Trophoblast cell (in vitro differentiated cells and primary cell): ENCODE measurements around the gene CSMD2.
A peak's percentile ranks its signal among the peaks of the same experiment; 100 is the strongest.

Experiments
- DNase-seq, 2 donors: peaks; one replicate each; pipeline ENCODE4 v3.0.0-alpha.2; 2016
- H2AFZ ChIP-seq: 2 replicates; pipeline ENCODE4 v1.6.1; 2013; ENCODE audit warnings: low read length, moderate library complexity, mild to moderate bottlenecking; ENCODE audit not compliant: insufficient read depth, poor library complexity
- H2AK5ac ChIP-seq: 2 replicates; pipeline ENCODE4 v1.6.1; 2013; ENCODE audit warnings: mild to moderate bottlenecking, low read length
- H2BK120ac ChIP-seq: 2 replicates; pipeline ENCODE4 v1.6.1; 2013; ENCODE audit warnings: low read length, mild to moderate bottlenecking, moderate library complexity; ENCODE audit not compliant: insufficient read depth, poor library complexity
- H2BK12ac ChIP-seq: 2 replicates; pipeline ENCODE4 v1.6.1; 2013; ENCODE audit warnings: mild to moderate bottlenecking, low read length, moderate library complexity
- H2BK5ac ChIP-seq: 2 replicates; pipeline ENCODE4 v1.6.1; 2013; ENCODE audit warnings: low read length, low read depth, moderate library complexity, mild to moderate bottlenecking; ENCODE audit not compliant: poor library complexity
- H3K14ac ChIP-seq: 2 replicates; pipeline ENCODE4 v1.6.1; 2013; ENCODE audit warnings: mild to moderate bottlenecking, low read length
- H3K18ac ChIP-seq: 2 replicates; pipeline ENCODE4 v1.6.1; 2013; ENCODE audit warnings: mild to moderate bottlenecking, low read length
- H3K23ac ChIP-seq: 2 replicates; pipeline ENCODE4 v1.6.1; 2013; ENCODE audit warnings: low read length
- H3K27ac ChIP-seq: 2 replicates; pipeline ENCODE4 v1.5.1; 2013; ENCODE audit warnings: low read depth, mild to moderate bottlenecking, inconsistent platforms, low read length, moderate library complexity
- H3K27me3 ChIP-seq: 2 replicates; pipeline ENCODE4 v1.6.1; 2013; ENCODE audit warnings: inconsistent platforms, mild to moderate bottlenecking, low read length, moderate library complexity; ENCODE audit not compliant: insufficient read depth
- H3K36me3 ChIP-seq, 2 experiments: 1 replicate in 1 of 2; 2 replicates in 1 of 2; pipeline ENCODE4 v1.6.1; 2013; ENCODE audit warnings: low read length in 2 of 2, mild to moderate bottlenecking in 2 of 2, moderate library complexity in 1 of 2; ENCODE audit not compliant: insufficient read depth in 2 of 2, control insufficient read depth in 1 of 2
- H3K4ac ChIP-seq: 2 replicates; pipeline ENCODE4 v1.6.1; 2013; ENCODE audit warnings: low read depth, mild to moderate bottlenecking, low read length, moderate library complexity
- H3K4me1 ChIP-seq, 2 experiments: 1 replicate in 1 of 2; 2 replicates in 1 of 2; pipeline ENCODE4 v1.6.1; 2013; ENCODE audit warnings: low read length in 2 of 2, mild to moderate bottlenecking in 2 of 2, moderate library complexity in 1 of 2; ENCODE audit not compliant: insufficient read depth in 2 of 2, control insufficient read depth in 1 of 2
- H3K4me2 ChIP-seq: 2 replicates; pipeline ENCODE4 v1.6.1; 2013; ENCODE audit warnings: inconsistent platforms, mild to moderate bottlenecking, low read length, moderate library complexity
- H3K4me3 ChIP-seq: 2 replicates; pipeline ENCODE4 v1.5.1; 2013; ENCODE audit warnings: mild to moderate bottlenecking, low read depth, low read length, inconsistent platforms
- H3K79me1 ChIP-seq: one replicate; pipeline ENCODE4 v1.6.1; 2013; ENCODE audit warnings: low read length
- H3K79me2 ChIP-seq: 2 replicates; pipeline ENCODE4 v1.6.1; 2013; ENCODE audit warnings: low read length, mild to moderate bottlenecking; ENCODE audit not compliant: control insufficient read depth, insufficient read depth, poor library complexity
- H3K9ac ChIP-seq: 2 replicates; pipeline ENCODE4 v1.6.1; 2013; ENCODE audit warnings: mild to moderate bottlenecking, low read length
- H3K9me3 ChIP-seq: 2 replicates; pipeline ENCODE4 v1.6.1; 2013; ENCODE audit warnings: low read depth, mild to moderate bottlenecking, control low read depth, inconsistent platforms, low read length; ENCODE audit not compliant: insufficient read depth
- H4K12ac ChIP-seq: 2 replicates; pipeline ENCODE4 v1.6.1; 2013; ENCODE audit warnings: low read depth, mild to moderate bottlenecking, low read length, moderate library complexity
- H4K8ac ChIP-seq: 2 replicates; pipeline ENCODE4 v1.6.1; 2013; ENCODE audit warnings: low read depth, mild to moderate bottlenecking, low read length, moderate library complexity
- H4K91ac ChIP-seq: one replicate; pipeline ENCODE4 v1.6.1; 2013; ENCODE audit warnings: low read depth, mild to moderate bottlenecking, low read length, moderate library complexity
- WGBS: extraction: QIAGEN DNeasy Blood & Tissue Kit; methylation state at CpG from one replicate; pipeline ENCODE4 v1.1.7; 2013; ENCODE audit warnings: missing lambda C conversion rate; ENCODE audit not compliant: insufficient read length, insufficient coverage; ENCODE audit errors: extremely low coverage; 5-methylcytosine and 5-hydroxymethylcytosine counted together

The CSMD2 gene

DNA sequence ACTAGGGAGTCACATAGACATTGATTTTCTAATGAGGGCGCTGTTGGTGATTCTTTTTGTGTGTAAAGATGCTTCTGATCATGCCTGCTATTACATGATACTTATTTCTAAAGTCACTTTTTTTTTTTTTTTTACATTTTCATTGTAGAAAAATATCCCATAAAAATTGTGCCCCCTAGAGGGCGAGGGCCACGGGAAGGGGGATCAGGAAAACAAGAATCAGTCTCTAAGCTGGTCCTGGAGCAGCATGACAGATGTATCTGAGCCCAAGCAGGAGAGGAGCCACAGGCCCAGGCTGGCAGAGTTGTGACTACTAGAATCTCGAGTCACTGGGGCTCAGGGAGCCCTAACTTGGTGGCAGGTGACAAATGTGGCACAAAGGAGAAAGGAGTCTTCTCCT is 664.5 kb downstream of the CSMD2 start:
- peaks cover 0 to 3% of the 10 kb centered on the region in 2 experiments for H3K36me3 ChIP-seq
- no peak overlapping the region for H3K18ac ChIP-seq
- H4K91ac ChIP-seq = no peak overlapping the region
- no peaks in the 10 kb centered on the region for H3K79me1 ChIP-seq
- no peak overlapping the region for H3K23ac ChIP-seq
- no peak overlapping the region for H2AK5ac ChIP-seq
- no peak overlapping the region for H3K4ac ChIP-seq
- no peaks in the 10 kb centered on the region for H3K79me2 ChIP-seq
- no peak for DNase-seq
- no peak overlapping the region for H2BK5ac ChIP-seq
- peaks cover 10% of the 10 kb centered on the region for H3K9me3 ChIP-seq
- H2AFZ ChIP-seq = no peak overlapping the region
- no peaks in the 10 kb centered on the region for H3K27me3 ChIP-seq
- H2BK12ac ChIP-seq = no peak overlapping the region
- WGBS = no CpG with 5 or more reads among the region's 4 CpGs
- no peak overlapping the region for H3K9ac ChIP-seq
- H3K4me3 ChIP-seq = no peak overlapping the region
- no peak overlapping the region for H3K27ac ChIP-seq
- no peak overlapping the region for H4K12ac ChIP-seq
- H3K4me2 ChIP-seq = no peak overlapping the region
- H2BK120ac ChIP-seq = no peak overlapping the region
- no peak overlapping the region for H4K8ac ChIP-seq
- no peak overlapping the region for H3K14ac ChIP-seq
- H3K4me1 ChIP-seq = peaks cover 4% of the 10 kb centered on the region in 2 experiments

DNA sequence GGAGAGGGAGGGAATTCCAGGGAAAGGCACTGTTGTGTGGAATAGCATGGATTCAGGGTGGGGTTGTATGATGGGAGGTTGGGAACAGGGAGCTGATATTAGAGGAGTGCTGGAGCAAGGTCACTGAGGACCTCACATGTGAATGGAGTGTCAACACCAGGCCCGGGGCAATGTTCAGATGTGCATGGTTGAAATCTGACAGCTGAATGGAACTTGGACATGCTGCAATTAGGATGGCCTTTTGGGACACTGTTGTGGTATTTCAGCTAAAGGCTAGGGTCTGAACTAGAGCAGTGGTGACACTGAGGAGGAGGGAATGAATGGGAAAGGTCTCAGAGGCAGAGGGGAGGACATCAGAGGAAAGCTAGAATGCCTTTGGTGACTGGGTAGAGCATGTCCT is 667.6 kb downstream of the CSMD2 start:
- Histone ChIP-seq H3K79me1 (no peaks in the 10 kb centered on the region), H4K12ac (no peak overlapping the region), H4K8ac (no peak overlapping the region), H3K18ac (no peak overlapping the region), H2AK5ac (no peak overlapping the region), H3K79me2 (no peaks in the 10 kb centered on the region), H3K4me3 (peak overlapping the region; percentile 39), H3K36me3 (peaks cover 14 to 27% of the 10 kb centered on the region in 2 experiments), H2AFZ (no peak overlapping the region), H3K14ac (no peak overlapping the region), H2BK5ac (no peak overlapping the region), H3K27me3 (no peaks in the 10 kb centered on the region), H4K91ac (no peak overlapping the region), H3K9ac (no peak overlapping the region), H3K4me1 (no peaks in the 10 kb centered on the region), H3K4ac (no peak overlapping the region), H2BK120ac (no peak overlapping the region), H3K9me3 (peaks cover 26% of the 10 kb centered on the region), H3K23ac (no peak overlapping the region), H3K27ac (no peak overlapping the region), H2BK12ac (no peak overlapping the region), H3K4me2 (no peak overlapping the region)
- no peak for DNase-seq
- no CpG with 5 or more reads among the region's 1 CpG for WGBS

- Histone ChIP-seq H3K36me3 (peaks cover 22 to 40% of the 10 kb centered on the region in 2 experiments), H4K91ac (no peak overlapping the region), H3K4ac (no peak overlapping the region), H2BK5ac (no peak overlapping the region), H3K23ac (no peak overlapping the region), H2AFZ (no peak overlapping the region), H3K9me3 (peaks cover 31% of the 10 kb centered on the region), H2AK5ac (no peak overlapping the region), H3K79me1 (no peaks in the 10 kb centered on the region), H3K18ac (no peak overlapping the region), H2BK12ac (no peak overlapping the region), H3K27me3 (no peaks in the 10 kb centered on the region), H3K14ac (no peak overlapping the region), H4K8ac (no peak overlapping the region), H3K4me1 (no peaks in the 10 kb centered on the region), H4K12ac (no peak overlapping the region), H2BK120ac (no peak overlapping the region), H3K4me2 (no peak overlapping the region), H3K79me2 (no peaks in the 10 kb centered on the region), H3K9ac (no peak overlapping the region), H3K27ac (no peak overlapping the region), H3K4me3 (no peak overlapping the region)
- no peak for DNase-seq
- WGBS = no CpG with 5 or more reads among the region's 9 CpGs
Measured at GRCh38 chr1:33494929-33495328, 670.1 kb downstream of the CSMD2 start.

DNA sequence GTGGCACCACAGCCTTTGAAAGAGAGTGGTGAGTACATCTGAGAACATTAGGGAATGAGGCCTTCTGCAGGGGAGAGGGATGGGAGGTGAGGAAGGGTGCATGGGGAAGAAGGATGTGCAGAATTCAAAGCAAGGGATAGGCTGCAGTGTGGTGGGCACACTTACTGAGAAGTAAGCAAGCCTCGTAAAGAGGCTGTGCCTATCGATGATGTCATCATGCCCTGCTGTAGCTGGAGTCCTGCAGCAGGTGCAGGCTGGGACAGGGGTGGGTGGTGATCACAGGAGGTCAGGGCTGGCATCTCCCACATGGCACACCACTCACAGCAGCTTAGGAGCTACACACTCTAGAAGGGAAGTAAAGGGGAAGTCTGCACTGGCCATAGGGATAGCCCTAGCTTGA is 676.4 kb downstream of the CSMD2 start:
- no peak overlapping the region for H4K91ac ChIP-seq
- H3K23ac ChIP-seq = no peak overlapping the region
- no peaks in the 10 kb centered on the region for H3K4me1 ChIP-seq
- H2BK5ac ChIP-seq = no peak overlapping the region
- no peak for DNase-seq
- no peak overlapping the region for H3K4me2 ChIP-seq
- H2AFZ ChIP-seq = no peak overlapping the region
- no peaks in the 10 kb centered on the region for H3K27me3 ChIP-seq
- no peak overlapping the region for H3K14ac ChIP-seq
- H4K12ac ChIP-seq = no peak overlapping the region
- H2BK12ac ChIP-seq = no peak overlapping the region
- no peak overlapping the region for H3K9ac ChIP-seq
- no peak overlapping the region for H3K4me3 ChIP-seq
- no peak overlapping the region for H2BK120ac ChIP-seq
- H3K4ac ChIP-seq = no peak overlapping the region
- peaks cover 10% of the 10 kb centered on the region for H3K9me3 ChIP-seq
- H2AK5ac ChIP-seq = no peak overlapping the region
- H3K79me2 ChIP-seq = no peaks in the 10 kb centered on the region
- H3K36me3 ChIP-seq = peaks cover 27 to 38% of the 10 kb centered on the region in 2 experiments
- H3K18ac ChIP-seq = no peak overlapping the region
- WGBS = no CpG with 5 or more reads among the region's 2 CpGs
- no peaks in the 10 kb centered on the region for H3K79me1 ChIP-seq
- no peak overlapping the region for H3K27ac ChIP-seq
- no peak overlapping the region for H4K8ac ChIP-seq
